Globus pallidus (tissue), 1 donor: ENCODE data around the gene FBXO21.
"Not testable (repeated sequence)": the region's sequence is repeated elsewhere in the genome, so short reads cannot be mapped to it uniquely, and the experiment has no call there.

Experiments used
- DNase-seq: peaks from one replicate; pipeline ENCODE4 v3.0.0-alpha.2; 2015; ENCODE audit warnings: low spot score

FBXO21 gene, protein sequence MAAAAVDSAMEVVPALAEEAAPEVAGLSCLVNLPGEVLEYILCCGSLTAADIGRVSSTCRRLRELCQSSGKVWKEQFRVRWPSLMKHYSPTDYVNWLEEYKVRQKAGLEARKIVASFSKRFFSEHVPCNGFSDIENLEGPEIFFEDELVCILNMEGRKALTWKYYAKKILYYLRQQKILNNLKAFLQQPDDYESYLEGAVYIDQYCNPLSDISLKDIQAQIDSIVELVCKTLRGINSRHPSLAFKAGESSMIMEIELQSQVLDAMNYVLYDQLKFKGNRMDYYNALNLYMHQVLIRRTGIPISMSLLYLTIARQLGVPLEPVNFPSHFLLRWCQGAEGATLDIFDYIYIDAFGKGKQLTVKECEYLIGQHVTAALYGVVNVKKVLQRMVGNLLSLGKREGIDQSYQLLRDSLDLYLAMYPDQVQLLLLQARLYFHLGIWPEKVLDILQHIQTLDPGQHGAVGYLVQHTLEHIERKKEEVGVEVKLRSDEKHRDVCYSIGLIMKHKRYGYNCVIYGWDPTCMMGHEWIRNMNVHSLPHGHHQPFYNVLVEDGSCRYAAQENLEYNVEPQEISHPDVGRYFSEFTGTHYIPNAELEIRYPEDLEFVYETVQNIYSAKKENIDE

DNA sequence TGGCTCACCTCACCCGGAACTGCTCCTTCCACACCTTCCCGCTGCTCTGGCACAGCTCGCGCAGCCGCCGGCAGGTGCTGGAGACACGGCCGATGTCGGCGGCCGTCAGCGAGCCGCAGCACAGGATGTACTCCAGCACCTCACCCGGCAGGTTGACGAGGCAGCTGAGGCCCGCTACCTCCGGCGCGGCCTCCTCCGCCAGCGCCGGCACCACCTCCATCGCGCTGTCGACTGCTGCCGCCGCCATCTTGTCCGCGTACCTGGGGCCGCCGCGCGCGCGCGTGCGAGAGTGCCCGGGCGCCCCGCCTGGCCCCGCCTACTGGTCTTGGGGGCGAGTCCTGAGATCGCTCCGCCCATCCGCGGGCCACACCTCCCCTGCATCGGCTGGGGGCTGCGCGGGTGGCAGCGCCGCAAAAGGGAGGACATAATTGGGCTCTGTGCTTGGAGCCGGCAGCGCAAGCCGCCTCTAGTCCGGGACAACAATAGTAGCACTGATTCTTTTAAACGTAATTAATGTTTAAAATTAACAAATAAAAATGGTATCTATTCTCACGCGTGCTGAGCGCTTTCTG is at the start of gene FBXO21:
TSS of gene FBXO21 (minus strand) at position 261 of the 572 bp plus-strand sequence. CDS start at position 247, 14 bp downstream.
- peak; percentile 92 for DNase-seq

DNA sequence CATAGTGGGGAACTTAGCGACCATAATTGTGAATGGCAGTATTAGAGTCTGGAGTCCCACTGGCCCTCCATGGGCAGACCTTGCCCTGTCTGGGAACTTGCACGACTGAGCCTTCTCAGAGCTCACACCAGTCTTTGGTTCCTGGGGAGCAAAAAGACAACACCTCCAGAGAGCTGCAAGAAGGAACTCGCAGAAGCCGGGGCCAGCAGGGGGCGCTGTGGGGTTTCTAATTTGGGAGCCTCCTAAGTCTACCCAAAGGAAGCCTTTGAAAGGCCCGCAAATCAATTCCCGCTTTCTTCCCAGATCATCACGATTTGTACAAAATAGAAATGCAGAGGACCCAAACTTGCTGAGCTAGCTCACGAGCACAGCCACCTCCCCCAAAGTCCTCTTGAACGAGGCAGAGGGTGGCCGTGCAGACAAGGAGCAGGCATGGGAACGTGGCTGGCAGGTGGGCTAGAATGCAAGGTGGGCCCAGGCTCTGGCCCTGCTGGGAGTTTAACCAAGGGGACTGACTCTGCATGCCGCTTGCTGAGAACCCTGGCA is 46.3 kb upstream of the FBXO21 start:
- DNase-seq: peak; percentile 51

DNA sequence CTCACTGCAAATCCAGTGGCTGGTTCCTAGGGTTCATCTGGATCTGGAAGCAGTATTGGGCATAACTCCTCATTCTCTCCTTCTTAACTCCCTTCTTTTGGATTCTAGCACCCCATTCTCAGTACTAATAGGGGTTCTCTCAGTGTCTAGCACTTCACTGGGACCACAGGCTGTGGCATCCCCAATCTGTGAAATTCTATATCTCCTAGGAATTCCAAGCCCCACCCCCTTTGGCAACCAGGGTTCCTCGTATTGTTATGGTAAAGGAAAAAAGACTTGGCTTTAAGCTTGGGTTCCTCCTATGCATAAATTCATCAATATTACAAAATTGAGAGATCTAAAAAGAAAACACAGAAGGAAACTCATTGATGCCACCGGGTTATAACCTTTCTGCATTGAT is 45.0 kb upstream of the FBXO21 start:
- no peak for DNase-seq

DNA sequence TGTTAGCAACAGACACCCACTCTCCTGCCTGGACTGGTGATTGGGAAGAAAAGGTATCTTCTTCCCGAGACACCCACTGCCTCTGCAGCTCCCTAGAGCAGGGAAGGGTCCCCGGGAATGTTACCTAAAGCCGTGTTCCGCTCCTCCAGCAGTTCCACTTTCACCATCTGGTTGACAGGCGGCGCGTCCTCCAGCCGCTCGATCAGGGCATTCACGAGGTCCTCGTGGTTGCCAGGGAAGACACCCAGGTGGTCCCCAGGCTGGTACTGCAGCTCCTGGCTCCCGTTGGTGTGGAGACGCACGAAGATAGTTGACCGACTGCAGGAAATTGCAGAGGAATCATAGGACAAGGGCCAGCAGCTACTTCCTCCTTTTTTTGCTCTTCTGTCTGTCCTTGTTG is 44.2 kb upstream of the FBXO21 start:
- DNase-seq: no peak

DNA sequence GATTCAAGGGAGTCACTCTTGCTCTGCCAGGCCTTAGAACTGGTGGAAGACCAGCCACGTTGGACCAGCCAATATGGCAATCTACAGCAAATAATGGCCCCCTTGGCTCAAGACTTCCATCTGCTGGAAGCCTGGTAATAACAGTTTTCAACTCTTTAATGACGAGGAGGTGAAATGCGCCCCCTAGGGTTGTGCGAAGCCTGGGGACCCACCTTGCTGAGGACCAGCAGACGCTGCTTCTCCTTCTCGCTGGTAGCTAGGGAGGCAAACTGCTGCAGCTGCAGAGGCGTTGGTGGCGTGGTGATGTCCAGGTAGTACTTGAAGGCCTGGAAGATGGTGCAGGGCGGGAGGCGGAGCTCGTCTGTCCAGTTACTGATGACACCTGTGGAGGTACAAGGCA is 41.5 kb upstream of the FBXO21 start:
- no peak for DNase-seq

DNA sequence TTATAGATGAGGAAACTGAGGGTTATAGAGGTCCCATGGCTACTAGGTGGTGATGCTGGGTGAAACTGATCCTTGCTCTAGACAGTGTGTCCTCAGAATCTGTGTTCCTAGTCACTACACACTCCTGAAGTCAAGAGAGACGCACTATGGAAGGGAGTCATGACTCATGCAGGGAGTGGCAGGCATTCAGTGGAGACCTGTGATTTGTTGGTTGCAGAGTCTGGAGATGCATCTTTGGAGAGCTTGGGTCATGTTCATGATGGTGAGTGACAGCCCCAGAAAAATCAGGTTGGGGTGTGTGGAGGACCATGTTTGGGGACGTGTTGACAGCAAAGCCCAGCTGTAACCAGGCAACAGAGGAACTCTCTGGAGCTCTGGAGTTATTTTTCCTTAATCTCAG is 38.0 kb upstream of the FBXO21 start:
- DNase-seq: no peak

DNA sequence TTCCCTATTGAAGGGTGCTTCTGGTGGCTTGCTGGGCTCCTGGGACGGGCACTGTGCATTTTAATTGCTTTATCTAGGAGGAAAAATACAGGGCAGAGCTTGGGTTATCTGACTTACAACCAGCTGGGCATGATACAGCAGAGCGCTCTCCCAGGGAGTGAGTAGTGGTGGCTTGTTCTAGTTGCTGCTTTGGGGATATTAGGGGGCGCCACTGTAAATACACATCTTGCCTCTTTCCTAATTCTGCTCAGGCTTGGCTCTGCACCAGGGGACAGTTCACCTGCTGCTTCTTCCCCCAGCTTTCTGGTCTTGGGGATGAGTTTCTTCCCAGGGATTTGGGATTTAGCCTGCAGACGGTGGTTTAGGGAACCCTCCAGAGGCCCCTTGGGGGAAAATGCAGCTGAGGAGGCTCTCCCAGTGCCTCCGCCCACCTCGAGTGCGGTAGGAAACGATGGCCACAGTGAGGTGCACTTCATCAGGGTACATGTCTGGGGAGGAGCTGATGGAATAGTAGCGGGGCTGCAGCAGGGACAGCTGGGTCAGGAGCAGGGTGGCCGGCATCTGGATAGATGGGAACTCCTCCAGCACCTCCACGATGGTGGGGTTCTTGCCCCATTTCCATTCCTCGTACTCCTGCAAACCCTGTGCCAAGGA is 36.9 kb upstream of the FBXO21 start:
- DNase-seq: no peak

DNA sequence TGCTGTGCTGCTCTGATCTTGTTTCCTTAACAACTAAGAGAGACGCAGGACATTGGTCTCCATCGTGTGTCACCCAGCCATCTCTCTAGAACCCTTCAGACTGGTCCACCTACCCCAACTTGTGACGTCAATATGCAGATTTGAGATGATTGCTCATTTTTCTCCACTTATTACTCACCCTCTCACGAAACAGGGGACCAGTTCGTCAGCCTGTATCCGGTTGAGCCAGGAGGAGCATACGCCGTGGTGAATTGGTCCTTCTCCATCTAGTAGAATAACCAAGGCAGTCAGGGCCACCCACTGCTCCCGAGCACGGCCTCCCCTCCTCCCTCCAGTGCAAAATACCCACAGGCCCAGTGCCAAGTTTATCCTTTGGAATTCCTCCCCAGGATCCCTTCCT is 36.2 kb upstream of the FBXO21 start:
- DNase-seq: no peak

DNA sequence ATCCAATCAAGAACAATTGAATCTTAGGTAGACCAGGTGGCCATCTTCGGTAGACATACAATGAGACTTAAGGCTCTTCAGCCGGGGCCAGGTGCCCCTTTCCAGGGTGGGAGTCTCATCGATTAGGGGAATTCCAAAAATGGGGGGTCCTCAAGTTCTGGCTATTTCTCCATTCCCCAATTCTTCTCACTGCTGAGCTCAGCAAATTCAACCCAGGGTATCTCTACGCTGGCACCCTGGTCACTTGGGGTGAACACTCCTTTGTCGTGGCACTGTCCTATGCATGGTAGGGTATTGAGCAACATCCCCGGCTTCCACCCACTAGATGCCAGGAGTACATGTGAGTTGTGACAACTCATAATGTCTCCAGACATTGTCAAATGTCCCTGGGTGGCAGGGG is 34.9 kb upstream of the FBXO21 start:
- no peak for DNase-seq

DNA sequence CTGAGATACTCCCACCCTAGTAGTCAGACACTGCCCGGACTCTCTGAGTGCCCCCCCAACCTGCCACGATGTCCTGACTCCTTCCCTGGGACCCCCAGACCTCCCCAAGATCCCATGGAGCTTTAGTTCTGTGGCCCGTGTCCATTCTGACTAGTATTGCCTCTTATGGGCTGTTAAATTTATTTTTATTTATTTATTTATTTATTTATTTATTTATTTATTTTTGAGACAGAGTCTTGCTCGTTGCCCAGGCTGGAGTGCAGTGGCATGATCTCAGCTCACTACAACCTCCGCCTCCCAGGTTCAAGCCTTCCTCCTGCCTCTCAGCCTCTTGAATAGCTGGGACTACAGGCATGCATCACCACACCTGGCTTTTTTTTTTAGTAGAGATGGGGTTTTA is 30.7 kb upstream of the FBXO21 start:
- not testable (repeated sequence) for DNase-seq

DNA sequence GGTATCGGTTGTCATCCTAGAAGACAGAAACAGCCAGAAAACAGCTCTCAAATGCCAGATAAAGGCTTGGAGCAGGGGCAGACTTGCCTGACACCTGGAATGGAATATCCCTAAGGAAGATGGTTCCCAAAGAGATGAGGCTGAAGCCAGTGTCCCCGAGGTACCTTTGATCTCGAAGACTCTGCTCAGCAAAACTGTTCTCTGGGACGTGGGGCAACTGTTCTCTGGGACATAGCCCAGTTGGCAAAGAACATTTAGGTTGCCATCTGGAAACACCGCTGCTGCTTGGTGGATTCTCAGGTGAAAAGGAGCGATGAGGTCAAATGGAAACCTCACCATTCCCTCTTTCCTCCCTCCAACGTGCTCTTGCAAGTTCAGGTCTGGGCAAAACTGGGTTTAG is 27.9 kb upstream of the FBXO21 start:
- no peak for DNase-seq

DNA sequence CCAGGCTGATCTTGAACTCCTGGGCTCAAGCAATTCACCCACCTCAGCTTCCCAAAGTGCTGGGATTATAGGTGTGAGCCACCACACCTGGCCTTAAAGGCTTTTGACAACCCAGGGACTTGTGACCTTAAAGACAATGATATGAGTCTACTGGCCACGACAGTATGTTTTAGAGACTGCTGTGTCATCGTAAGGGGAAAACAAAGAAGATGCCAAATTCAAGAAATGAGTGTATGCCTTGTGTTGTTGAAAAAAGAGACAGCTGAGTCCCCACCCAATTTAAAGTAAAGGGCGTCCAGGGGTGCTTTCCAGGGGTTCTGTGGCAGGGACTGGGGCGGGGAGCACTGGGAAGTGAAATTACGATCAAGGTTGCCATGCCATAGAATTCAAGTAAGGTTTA is 26.4 kb upstream of the FBXO21 start:
- DNase-seq: no peak

DNA sequence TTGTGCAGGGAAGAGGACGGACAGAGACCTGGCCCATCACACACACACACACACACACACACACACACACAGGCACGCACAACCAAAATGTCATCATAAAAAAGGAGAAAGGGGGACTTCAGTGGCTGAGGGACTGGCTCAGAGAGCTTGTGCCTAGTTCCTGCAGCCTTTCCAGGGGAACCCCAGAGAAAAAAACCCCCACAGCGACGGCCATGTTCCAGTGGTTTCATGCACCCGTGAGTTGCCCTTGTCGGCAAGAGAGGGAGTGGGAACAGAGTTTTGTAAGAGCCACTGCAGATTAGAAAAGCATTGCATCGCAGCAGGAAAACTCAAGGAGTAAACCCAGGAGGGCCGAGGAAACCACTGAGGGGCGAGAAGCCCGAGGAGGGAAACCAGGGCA is 24.5 kb upstream of the FBXO21 start:
- DNase-seq: no peak

DNA sequence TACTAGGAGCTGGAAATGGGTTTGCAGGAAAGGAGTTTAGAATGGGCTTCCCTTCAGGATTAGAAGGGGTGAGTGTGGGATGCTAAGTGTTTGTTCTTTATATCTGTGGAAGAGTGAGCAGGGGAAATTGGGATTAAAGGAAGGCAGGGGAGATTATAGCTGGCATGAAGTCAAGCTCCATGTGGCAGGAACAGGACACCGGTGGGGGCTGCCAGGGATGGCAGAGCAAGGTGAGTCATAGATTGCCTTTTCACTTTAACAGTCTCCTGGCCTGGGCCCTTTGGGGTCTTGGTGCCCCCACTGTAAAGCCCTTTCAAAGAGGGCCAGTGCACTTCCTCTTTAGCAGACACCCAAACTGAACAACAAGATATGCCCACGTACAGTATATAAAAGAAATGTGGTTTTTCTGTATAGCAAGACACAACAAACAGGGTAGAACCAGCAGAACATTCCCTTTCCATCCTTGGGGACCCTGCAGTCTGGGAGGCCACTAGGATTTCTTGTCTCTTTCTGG is 23.1 kb upstream of the FBXO21 start:
- DNase-seq: no peak

DNA sequence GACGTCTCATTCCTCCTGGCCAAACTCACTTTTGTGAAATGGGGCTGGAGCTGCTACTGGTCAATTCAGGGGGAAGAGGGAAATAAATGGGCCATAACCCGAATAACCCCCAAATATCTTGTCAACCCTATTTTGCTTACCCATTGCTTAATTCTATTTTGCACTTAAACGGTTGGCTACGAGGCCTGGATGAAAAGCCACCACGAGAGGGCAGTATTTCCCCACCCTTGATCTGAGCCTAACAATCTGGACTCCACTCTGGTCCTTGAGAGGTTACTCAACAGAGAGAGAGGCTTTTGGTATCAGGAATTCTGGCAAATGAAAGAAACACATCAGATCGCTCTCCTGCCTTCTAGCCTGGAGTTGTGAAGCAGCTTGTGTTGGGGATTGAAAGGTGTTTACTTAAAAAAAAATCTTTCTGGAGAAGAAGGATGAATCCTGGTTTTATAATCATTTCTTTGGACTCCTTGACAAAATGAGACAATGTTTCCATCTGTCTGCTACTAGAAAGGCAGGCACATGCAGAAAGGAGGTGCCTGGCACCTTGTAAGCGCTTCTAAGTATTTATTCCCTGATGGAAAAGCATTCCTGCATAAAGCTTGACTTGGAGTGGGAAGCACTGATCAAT is 22.4 kb upstream of the FBXO21 start:
- DNase-seq: peak; percentile 66

DNA sequence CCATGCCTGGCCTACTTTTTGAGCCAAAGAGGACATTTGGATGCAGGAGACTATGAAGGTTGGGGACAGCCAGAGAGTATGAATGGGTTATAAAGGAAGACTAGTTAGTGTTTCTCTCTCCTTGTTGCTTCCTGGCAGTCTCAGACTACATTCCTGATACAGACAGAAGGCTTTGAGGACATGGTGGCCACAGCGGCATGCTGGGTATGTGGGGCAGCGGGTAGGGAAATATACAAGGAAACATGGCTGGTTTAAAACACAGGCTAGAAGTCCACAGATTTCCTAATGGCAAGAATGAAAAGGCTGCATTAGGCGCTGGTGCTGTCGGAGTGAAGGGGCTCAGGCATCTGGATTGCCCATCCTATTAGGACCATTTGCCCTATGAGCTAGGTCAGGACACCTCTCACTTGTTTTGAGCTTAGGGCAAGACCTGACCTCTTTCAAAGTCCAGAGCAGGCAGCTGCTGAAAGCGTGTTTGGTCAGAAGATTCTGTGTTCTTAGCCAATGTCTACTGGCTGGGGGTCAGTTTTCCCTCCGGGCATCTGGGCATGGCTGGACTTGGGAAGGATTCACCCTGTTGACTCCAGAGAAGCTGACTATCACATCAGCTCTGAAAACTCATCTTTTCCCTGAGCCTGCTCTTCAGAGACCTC is 20.1 kb upstream of the FBXO21 start:
- no peak for DNase-seq

DNA sequence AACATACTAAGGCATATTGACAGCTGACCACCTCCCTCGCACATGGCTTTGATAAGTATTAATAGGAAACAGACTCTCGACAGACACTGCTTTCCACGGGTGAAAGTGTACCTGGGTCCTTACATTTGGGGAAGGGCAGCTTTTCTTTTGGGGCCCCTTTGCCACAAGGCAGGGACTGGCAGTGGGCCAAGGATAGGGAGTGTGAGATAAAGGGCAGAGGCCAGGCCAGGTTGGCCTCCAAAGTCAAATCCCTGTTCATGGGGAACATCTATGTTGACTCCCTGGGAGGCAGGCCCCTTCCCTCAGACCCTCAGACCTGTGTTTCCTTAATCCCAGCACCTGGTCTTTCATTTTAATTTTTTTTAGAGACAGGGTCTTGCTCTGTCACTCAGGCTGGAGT is 19.4 kb upstream of the FBXO21 start:
- no peak for DNase-seq

DNA sequence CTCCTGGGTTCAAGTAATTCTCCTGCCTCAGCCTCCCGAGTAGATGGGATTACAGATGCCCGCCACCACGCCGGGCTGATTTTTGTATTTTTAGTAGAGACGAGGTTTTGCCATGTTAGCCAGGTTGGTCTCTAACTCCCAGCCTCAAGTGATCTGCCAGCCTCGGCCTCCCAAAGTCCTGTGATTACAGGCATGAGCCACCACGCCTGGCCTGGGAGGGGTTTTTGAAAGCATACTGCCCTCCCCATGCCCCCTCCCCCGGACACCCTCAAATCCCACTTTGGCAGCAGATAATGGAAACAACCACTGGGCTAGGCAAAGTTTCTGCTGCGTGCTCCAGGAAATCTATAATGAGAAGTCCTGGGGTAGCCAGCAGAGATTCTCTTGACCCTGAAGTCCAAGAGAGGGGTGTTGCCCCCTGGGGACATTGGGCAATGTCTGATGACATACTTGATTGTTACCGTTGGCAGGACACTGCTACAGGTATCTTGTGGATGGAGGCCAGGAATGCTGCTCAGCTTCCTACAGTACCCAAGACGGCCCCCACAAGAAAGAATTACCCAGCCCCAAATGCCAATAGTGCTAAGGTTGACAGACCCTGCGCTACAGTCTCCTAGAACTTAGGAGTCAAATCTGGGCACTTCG is 18.7 kb upstream of the FBXO21 start:
- DNase-seq: no peak

DNA sequence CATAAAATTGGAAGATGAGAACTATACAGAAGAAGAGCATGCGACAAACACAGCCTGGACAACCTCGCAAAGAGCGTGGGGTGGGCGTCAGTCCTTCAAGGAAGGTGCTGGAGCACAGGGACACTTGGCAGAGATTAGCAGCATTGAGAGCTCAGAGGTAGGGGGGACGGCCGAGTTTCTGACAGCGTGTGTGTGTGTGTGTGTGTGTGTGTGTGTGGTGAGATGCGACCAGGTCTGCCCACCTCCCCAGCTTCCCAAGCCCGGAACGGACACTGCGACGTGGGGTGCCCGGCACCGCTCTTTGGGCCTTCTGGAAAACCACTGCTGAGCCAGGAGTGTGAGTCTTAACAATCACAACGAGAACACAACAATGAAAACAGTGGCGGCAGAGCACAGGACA is 17.9 kb upstream of the FBXO21 start:
- DNase-seq: no peak

DNA sequence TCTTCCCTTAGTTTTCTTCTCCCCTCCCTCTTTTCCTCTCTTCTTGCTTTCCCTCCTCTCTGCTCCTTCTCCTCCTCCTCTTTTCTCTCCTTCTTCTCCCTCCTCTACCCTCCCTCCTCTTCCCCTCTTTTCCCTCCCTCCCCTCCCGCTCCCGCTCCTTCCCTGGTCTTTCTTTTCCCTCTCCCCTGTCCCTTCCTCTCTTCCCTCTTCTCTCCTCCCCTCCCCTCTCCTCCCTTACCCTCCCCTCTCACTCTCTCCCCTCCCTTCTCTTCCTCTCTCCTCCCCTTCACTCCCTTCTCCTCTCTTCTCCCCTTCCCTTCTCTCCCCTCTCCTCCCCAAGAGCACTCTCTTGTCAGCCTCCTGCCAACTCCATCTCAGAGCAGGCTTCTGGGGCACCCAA is 17.4 kb upstream of the FBXO21 start:
- no peak for DNase-seq

DNA sequence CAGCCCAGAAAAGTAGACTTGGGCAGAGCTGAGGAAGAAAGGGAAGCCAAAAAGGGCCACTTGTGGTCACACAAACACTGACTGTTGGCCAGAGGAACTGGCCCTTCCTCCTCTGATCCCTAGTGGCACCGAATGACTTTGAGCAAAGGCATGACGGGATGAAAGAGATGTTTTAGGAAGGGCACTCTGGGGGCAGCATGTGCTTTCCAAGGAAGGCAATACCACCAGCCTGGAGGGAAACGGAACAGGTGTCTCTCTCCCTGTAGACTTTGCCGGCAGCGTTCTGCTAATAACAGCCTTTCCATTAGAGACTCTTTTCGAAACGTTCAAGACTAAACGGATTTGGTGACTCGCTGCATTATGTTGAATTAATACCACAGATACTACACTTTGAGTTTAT is 12.3 kb upstream of the FBXO21 start:
- no peak for DNase-seq
